ENCODE measurements around the gene UPP2.

Gene UPP2

GRCh38 chr2:158066046-158066713 lies 35.5 kb upstream of the UPP2 start:
- no peak overlapping the region for H3K4me3 ChIP-seq (ENCODE audit: insufficient read depth, low read length, poor library complexity, severe bottlenecking)
- no peaks in the 10 kb centered on the region for H3K79me2 ChIP-seq (ENCODE audit: insufficient read depth, low read length)
- no peak overlapping the region for H2AFZ ChIP-seq (ENCODE audit: low read depth, low read length, severe bottlenecking)
- H3K4me2 ChIP-seq (ENCODE audit: low read depth, low read length, poor library complexity, severe bottlenecking): no peak overlapping the region
- H3K9me3 ChIP-seq (ENCODE audit: insufficient read depth, low read length): no peaks in the 10 kb centered on the region
- H3K27ac ChIP-seq (ENCODE audit: low read depth, low read length): no peak overlapping the region
- TF ChIP-seq EZH2phosphoT487 (conservative IDR thresholded peaks at IDR 0.05; ENCODE audit: low read length) (no peak), CTCF (IDR thresholded peaks at IDR 0.05; ENCODE audit: insufficient read depth, low read length, poor library complexity, severe bottlenecking) (no peak)
- H4K20me1 ChIP-seq (ENCODE audit: low read depth, low read length): no peaks in the 10 kb centered on the region
- no peaks in the 10 kb centered on the region for H3F3A ChIP-seq (ENCODE audit: insufficient read depth)
- no peaks in the 10 kb centered on the region for H3K9me2 ChIP-seq (replicated peaks; ENCODE audit: insufficient read depth, low read length)
- H3K27me3 ChIP-seq (ENCODE audit: low read length): no peaks in the 10 kb centered on the region
- no peaks in the 10 kb centered on the region for H3K36me3 ChIP-seq (ENCODE audit: low read length)
- no peak overlapping the region for H3K9ac ChIP-seq (ENCODE audit: low read length)

- H3K79me2 ChIP-seq (ENCODE audit: insufficient read depth, low read length): no peaks in the 10 kb centered on the region
- H3K27me3 ChIP-seq (ENCODE audit: low read length): no peaks in the 10 kb centered on the region
- H3F3A ChIP-seq (ENCODE audit: insufficient read depth): no peaks in the 10 kb centered on the region
- H3K4me2 ChIP-seq (ENCODE audit: low read depth, low read length, poor library complexity, severe bottlenecking): no peak overlapping the region
- H2AFZ ChIP-seq (ENCODE audit: low read depth, low read length, severe bottlenecking): no peak overlapping the region
- no peaks in the 10 kb centered on the region for H3K9me2 ChIP-seq (replicated peaks; ENCODE audit: insufficient read depth, low read length)
- H3K36me3 ChIP-seq (ENCODE audit: low read length): no peaks in the 10 kb centered on the region
- no peak overlapping the region for H3K4me3 ChIP-seq (ENCODE audit: insufficient read depth, low read length, poor library complexity, severe bottlenecking)
- H3K9me3 ChIP-seq (ENCODE audit: insufficient read depth, low read length): no peaks in the 10 kb centered on the region
- TF ChIP-seq CTCF (IDR thresholded peaks at IDR 0.05; ENCODE audit: insufficient read depth, low read length, poor library complexity, severe bottlenecking) (no peak), EZH2phosphoT487 (conservative IDR thresholded peaks at IDR 0.05; ENCODE audit: low read length) (no peak)
- no peaks in the 10 kb centered on the region for H4K20me1 ChIP-seq (ENCODE audit: low read depth, low read length)
- no peak overlapping the region for H3K9ac ChIP-seq (ENCODE audit: low read length)
- H3K27ac ChIP-seq (ENCODE audit: low read depth, low read length): no peak overlapping the region
These were observed 30.7 kb upstream of the UPP2 start for GRCh38 chr2:158071018-158071417.

GRCh38 chr2:158072361-158072760 lies 29.3 kb upstream of the UPP2 start:
- TF ChIP-seq CTCF (IDR thresholded peaks at IDR 0.05; ENCODE audit: insufficient read depth, low read length, poor library complexity, severe bottlenecking) (no peak), EZH2phosphoT487 (conservative IDR thresholded peaks at IDR 0.05; ENCODE audit: low read length) (no peak)
- H2AFZ ChIP-seq (ENCODE audit: low read depth, low read length, severe bottlenecking): no peak overlapping the region
- H3K9me2 ChIP-seq (replicated peaks; ENCODE audit: insufficient read depth, low read length): no peaks in the 10 kb centered on the region
- H3K27me3 ChIP-seq (ENCODE audit: low read length): no peaks in the 10 kb centered on the region
- H3K9me3 ChIP-seq (ENCODE audit: insufficient read depth, low read length): no peaks in the 10 kb centered on the region
- no peaks in the 10 kb centered on the region for H3F3A ChIP-seq (ENCODE audit: insufficient read depth)
- H3K4me2 ChIP-seq (ENCODE audit: low read depth, low read length, poor library complexity, severe bottlenecking): no peak overlapping the region
- H3K79me2 ChIP-seq (ENCODE audit: insufficient read depth, low read length): no peaks in the 10 kb centered on the region
- H4K20me1 ChIP-seq (ENCODE audit: low read depth, low read length): no peaks in the 10 kb centered on the region
- no peak overlapping the region for H3K27ac ChIP-seq (ENCODE audit: low read depth, low read length)
- H3K9ac ChIP-seq (ENCODE audit: low read length): no peak overlapping the region
- H3K36me3 ChIP-seq (ENCODE audit: low read length): no peaks in the 10 kb centered on the region
- H3K4me3 ChIP-seq (ENCODE audit: insufficient read depth, low read length, poor library complexity, severe bottlenecking): no peak overlapping the region
